H1 (cell line): Measurements from ENCODE around the gene GLRX3. TPM values are rescaled to one million over a fixed set of nuclear protein-coding genes. Genes with fewer than 3 reads are reported as not detected.

ENCODE experiments used
- TCF12 ChIP-seq: IDR thresholded peaks from 2 replicates; pipeline ENCODE4 v1.6.1; 2011; ENCODE audit warnings: low read depth, mild to moderate bottlenecking, low read length
- polyA plus RNA-seq, 7 experiments: library from polyadenylated mRNA; depleted of rRNA in 3 of 7; stranded (reverse) in 5 of 7; unstranded in 2 of 7; fragments of >200 nt in 5 of 7; fragments of 200-250 nt in 2 of 7; gene quantifications; 1 replicate in 5 of 7; 2 replicates in 1 of 7; 4 replicates in 1 of 7; pipeline versions ENCODE4 v1.2.1 to v1.2.3, GENCODE V29; 2011 to 2013; ENCODE audit warnings: missing spikeins in 2 of 7, mixed read lengths in 2 of 7
- total RNA-seq: library from RNA; stranded (reverse); fragmentation: NEBNext Ultra II Directional; extraction: Animal tissue kit (Norgen Biotek cat#: 25700); gene quantifications from 2 replicates; pipeline ENCODE4 v1.2.1, GENCODE V29; 2021

GLRX3 gene
- total and polyA plus RNA-seq, 2 of the 8 experiments (the other 6 are each of a cell fraction or from before 2014, with no cell fraction given): 59.9 to 157 TPM

DNA sequence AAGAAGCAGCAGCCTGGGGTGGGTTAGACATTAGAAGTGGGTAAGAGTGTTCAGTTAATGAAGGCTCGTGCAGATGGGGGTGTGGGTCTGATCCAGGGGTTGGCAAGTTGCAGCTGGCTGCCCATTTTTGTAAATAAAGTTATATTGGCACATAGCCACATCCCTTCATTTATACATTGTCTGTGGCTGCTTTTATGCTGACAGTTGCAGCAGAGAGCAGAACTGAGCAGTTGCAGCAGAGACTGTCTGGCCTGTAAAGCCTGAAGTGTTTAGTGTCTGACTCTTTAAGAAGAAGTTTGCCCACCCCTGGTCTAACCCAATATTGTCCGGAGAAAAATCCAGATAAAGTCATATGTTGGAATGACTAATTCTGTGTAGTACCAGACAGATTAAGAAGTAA, 38.1 kb downstream of the GLRX3 start (continued):
- no peak for TF ChIP-seq TCF12
